HG03139 (cell line): ENCODE data around the gene HHAT.

ENCODE experiments used
- ATAC-seq: cut with Tn5 transposase; IDR thresholded peaks from one replicate; pipeline ENCODE4 v1.9.1; 2021; ENCODE audit not compliant: unreplicated experiment

HHAT gene

GRCh38 chr1:210477328-210477924, 148.7 kb downstream of the HHAT start:
- ATAC-seq, result no peak

- no peak for ATAC-seq
Observed at GRCh38 chr1:210478820-210479219, 150.1 kb downstream of the HHAT start.

DNA sequence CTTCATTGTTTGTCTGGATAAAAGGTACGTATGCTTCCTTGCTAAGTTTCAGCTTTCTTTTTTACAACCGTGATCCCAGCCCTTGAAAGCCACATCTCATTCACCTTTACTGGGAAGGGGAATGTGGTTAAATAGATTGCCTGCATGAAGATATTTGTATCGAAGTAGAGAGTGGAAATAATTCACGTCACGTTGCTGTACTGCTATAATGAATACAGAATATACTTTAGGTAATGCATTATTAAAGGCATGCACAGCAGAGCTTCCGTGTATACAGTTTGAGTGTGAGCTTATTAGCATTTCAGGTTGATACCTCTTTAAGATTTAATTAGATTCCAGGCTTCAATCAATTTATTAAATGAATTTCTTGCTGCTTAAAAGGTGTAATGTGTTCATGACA, 153.8 kb downstream of the HHAT start:
- no peak for ATAC-seq

DNA sequence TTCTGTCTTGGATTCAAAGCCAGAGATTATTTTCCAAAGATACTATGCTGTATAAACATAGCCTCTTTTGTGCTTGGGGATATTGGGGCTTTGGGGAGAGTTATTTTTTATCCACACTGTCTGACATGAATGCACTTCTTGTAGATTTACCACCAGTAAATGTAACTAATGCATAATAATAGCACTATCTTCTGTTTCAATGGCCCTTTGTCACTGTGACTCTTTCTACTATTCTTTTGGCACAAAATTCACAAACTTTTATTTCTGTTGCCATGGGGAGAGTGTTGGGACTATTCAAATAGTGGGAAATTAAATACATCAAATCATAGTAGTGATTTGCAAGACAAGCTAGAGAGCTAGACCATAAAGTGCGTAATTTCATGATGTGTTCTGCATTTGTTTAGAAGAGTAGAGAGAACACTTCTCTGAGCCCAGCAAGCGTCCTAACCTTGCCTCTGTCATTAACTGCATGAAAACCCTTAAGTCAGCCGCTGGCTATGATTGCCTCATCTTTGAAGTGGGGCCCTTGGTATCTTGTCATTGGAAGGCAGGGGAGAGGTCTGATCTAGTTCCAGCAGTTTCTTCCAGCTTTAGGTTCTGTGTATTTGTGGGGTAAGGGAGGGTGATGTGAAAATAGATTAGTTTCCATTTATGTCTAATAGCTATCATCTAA, 154.4 kb downstream of the HHAT start:
- ATAC-seq, result no peak

DNA sequence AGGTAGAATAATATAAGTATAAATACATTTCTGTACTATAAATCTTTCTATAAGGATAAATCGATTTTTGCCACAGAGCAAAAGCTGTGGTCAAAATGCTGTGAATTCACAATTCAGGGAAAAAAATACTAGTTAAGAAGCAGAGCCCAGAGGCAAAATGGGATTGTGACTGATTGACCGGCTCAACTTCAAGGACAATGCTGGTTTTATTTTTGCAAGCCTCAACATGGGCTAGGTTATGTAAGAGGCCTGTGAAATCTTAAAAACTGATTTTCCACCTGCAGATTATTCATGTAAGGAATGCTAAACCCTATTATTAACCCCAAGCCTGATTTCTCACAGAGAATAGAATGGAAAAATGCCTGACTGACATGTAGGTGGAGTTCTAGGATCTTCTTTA, 155.1 kb downstream of the HHAT start:
- no peak for ATAC-seq

DNA sequence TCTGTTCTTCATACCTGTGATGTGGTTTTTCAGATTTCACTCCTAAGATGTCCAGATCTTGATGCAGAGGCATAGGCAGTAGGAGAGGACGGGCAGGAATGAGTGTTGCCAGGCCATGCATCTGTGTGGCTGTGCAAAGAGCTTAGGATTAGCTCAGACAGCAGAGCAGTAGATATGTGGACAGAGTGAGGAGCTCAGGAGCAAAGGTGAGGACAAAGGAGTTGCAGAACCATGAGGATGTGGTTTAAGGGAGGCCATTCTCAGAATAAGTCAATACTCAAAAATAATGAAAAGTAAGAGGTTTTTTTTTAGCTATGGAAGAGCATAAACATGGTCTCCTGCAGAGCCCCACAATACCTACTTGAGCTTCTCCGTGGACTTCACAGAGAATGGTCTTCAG, 158.3 kb downstream of the HHAT start:
- no peak for ATAC-seq

- ATAC-seq, result no peak
Observed at GRCh38 chr1:210489491-210489890, 160.8 kb downstream of the HHAT start.

DNA sequence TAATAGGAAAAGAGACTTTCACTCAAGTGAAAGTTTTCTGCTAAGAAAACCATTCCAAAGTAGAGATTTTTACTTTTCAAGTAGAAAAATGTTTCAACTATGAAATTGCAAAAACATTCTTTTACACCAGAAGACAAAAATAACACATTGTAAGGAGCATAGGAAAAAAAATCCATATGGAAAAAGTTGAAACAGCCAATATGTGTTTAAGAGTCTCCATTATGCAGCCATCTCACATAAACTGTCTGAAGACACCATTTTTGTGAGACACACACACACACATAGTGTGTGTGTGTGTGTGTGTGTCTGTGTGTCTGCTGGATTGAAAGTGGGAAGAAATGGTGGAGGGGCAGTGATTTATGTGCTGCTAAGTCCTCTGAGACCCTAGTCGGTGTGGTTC, 162.1 kb downstream of the HHAT start:
- ATAC-seq, result no peak

DNA sequence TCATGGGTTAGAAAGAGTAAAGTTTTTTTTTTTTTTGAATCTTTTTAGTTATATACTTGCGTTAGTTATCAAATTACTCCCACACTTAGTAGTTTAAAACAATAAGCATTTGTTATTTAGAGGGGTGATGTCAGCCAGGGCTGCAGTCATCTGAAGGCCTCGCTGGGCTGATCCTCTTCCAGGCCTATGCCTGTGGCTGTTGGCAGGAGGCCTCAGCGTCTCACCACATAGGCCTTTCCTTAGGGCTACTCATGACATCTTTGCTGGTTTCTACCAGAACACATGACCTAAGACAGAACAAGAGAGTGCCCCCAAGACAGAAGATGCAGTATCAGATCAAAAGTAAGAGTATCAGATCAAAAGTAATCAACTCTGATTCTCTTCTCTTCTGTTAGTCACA, 167.4 kb downstream of the HHAT start:
- no peak for ATAC-seq

DNA sequence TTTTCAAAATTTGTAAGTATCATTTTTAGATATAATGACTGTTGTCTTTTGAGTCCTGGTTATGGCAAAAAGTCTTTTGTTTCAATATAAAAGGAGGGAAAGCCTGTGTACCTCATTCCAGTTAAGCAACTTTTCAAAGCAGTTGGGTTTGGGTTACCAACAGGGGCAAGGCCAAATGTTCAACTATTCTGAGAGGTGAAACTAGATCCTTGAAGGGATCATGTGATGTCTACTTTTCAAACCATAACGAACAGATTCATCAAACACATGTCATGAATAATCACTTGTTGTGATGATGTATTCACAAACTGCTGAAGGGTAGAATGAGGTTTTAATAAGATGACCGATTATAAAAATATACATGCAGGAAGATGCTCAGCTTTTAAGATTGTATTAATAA, 171.3 kb downstream of the HHAT start:
- no peak for ATAC-seq

DNA sequence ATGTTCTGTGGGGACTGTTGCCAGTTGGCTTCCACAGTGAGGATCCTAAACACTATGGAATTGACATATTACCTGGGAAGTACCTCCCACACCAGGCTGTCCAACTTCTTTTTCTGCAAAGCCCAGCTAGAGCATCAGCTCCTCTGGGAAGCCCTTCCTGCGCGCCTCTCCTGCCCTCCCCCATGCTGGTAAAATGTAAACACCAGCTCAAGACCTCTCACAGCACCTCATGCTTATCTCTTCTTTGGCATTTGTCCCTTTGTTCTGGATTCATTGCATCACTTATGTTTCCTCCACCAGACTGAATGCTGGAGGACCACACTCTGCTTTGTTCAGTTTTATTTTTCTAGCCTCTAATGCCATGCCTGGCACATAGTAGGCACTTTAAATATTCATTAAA, 172.1 kb downstream of the HHAT start:
- ATAC-seq, result no peak

GRCh38 chr1:210504286-210504685, 175.6 kb downstream of the HHAT start:
- no peak for ATAC-seq

DNA sequence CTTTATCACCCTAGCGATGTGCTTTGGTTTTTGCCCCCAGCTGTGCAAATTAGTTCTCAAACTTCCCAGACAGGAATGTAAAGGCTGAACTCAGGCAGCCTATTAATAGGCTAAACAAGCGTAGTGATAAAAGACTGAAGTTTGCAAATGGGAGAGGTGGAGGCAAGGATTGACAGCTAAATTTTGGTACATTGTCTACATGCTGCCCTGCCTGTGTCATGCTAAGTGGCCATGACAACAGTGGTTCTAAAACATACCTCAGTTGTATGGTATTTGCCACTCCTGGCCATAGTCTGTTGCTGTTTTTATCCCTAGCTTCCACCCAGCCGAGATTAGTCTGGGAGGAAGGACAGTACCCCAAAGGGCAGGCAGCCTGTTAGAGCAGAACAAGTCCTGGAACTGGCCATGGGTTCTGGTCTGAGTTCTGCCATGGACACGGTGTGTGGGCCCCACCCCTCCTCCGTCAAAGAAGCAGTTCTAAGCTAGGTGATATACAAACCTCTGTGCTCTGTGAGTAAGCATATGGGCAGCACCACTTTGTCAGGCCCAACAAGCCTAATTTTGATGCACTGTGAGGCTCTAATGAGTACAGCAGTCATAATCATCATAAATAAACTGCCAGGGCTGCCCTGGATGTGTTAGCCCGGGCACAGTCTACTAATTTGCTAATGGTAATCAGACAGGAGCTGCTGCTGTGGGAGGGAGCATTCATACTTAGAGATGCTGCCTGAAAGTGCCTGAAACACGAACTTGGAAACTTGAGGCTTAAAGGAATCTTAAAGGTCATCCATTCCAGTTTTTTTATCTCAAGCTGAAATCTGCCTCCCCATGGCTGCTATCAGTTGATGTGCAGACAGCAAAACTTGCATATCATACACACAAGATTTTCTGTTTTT, 177.1 kb downstream of the HHAT start:
- ATAC-seq, result no peak

DNA sequence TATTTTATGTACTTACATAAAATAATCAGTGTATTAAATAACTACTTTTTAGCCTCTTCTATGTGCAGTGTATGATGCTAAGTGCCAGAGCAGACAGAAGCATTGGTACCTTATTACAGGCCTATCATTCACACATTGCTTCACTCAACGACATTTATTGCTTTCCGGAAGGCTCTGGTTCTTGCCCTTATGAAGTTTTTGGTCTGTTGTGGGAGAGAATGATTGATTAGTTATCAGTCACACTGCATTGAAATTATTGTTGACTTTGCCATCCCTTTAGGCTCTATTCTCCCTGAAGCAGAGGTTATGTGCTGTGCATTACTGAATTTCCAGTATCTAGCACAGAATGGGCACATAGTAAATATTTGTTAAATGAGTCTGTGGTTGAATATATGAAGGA, 178.0 kb downstream of the HHAT start:
- no peak for ATAC-seq

GRCh38 chr1:210516092-210516656, 187.5 kb downstream of the HHAT start:
- no peak for ATAC-seq

DNA sequence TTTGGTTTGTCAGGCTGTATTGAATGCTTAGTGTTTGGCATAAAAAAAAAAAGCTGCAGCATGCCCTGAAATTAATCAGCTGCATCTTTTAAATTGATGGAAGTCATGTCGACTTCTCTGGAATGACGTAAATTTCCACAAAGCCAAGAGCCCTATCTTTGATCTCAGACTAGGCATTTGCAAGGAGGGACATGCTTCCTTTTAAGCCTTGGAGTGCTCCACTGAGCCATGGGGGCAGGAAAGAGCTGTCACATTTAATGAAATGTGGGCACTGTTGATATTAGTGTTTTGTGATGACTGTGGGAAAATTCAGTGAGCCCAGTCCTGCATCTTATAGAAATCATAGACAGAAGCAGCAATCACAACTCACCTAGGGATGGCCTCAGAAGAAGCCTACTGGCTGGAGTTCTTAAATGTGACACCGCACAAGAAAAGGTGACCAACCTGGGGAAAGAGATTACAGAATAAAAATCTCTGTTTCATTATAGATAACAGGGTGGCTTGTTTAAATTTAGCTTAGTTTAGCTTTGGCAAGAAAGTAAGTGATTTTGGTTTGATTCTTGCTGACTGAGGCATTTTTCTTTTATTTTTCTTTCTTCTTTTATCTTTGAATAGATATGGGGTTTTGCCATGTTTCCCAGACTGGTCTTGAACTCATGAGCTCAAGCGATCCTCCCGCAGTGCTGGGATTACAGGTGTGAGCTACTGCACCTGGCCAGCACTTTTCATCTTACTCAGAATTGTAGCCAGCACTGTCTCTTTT, 188.2 kb downstream of the HHAT start:
- ATAC-seq, result no peak

- ATAC-seq, result no peak
Observed at GRCh38 chr1:210523830-210524229, 195.1 kb downstream of the HHAT start.

- ATAC-seq, result no peak
Observed at GRCh38 chr1:210525716-210526454, 197.2 kb downstream of the HHAT start.

DNA sequence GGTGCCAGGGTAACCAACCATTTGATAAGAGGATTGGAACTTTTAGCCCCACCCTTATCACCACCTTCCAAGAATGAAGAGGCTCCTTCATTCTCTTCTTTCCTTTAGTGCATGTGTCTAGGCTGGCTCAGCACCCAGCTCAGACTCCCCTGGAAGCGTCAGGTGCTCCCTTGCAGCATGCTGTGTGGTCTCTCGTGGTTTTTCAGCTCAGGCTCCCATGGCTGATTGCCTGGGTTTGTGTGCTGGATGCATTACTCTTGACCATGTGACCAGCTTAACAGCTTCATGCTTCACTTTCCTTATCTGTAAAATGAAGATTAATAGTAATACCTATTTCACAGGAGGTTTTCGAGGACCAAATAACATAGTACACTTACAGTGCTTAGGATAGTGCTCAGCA, 198.4 kb downstream of the HHAT start:
- no peak for ATAC-seq

DNA sequence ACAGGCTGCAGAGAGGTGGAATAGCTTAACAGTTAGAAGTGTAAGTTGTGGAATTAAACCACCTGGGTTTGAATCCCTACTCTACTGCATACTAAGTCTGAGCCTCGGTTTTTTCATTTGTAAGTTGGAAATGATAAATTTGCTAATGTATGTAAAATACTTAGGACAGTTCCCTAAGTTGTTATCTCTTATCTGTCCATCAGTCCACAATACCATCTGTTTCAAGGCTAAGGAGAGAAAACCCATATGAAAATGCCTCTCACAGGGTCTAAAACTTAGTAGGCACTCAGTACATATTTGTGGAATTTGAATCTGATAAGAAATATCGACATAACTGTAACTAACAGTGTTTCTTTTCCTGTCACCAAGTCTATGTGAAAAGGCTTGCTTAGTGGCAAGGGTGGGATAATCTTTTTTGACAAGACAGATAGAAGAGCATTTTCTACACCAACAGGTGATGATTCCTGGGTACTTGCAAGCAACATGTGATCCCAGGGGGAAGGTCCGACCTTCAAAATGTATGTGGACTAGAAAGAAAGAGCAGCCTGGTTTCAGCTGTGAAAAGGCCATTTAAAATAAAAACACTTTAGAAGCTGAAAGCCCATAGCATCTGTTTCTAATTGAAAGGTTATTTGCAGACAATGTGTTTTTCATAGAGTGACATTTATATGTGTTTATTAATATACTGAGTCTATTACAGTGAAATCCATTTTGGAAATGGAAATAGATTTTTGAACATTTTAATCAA, 202.9 kb downstream of the HHAT start:
- no peak for ATAC-seq
